GM19324 (cell line): ENCODE measurements around the gene ARHGAP22.

Source experiments
- ATAC-seq: cut with Tn5 transposase; IDR thresholded peaks from one replicate; pipeline ENCODE4 v1.9.1; 2021; ENCODE audit warnings: mild to moderate bottlenecking, moderate library complexity; ENCODE audit not compliant: unreplicated experiment, low FRiP score

ARHGAP22 gene

GRCh38 chr10:48589266-48589665 is 15.6 kb downstream of the ARHGAP22 start:
- ATAC-seq, result no peak

GRCh38 chr10:48587819-48588218 is 17.1 kb downstream of the ARHGAP22 start:
- ATAC-seq, result no peak

DNA sequence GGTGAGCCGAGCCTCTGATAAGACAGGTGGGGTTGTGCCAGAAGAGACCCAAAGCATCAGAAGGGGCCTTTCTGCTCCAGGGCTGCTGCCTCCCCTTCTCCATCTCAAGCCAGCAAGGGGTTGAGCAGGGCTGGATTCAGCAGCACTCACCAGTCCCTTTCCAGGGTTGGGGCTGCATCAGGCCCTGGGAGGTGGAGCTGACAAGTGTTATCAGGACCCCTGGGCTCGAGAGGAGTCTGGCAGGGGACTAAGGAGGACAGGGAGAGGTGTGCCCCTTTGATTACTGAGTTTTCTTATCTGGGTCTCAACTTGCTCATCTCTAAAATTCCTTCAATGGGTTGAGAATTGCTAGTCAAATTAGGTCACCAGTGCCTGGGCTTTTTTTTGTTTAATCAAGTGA is 17.8 kb downstream of the ARHGAP22 start:
- ATAC-seq, result no peak

DNA sequence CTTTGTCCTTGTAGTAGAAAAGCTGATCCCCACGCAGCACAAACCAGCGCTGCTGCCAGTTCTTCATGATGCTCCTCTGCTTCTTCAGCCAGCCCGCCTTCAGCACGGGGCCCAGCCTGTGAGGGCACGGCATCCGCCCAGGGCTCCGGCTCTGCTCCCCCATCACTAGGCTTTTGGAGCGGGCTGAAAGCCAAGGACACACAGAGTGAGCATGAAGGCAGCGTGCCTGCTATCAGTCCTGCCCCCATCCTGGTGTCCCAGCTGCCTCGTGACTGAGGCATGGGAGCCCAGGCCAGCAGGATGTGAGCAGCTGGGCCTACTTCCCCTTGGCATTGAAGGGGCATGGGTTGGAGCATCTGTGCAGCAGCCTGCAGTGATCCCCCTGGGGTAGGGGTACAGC is 21.9 kb downstream of the ARHGAP22 start:
- ATAC-seq, result no peak

DNA sequence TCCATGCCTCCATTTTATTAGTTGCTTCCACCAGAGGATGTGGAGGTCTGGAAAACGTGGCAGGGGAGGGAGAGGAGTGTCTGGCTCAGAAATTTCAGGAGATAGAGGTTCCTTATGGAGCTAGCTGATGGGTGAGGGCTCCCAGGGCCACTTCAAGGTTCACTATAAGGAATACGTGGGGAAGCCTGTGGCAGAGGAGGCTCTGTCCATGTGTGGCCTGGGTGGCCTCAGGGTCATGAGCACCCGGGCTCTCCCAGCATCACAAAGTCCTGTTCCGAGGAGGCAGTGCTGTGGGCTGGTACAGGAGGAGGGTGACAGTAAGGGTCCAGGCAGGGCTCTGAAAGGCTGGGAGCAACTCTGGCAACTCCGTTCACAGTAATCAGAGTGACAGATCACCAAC is 24.6 kb downstream of the ARHGAP22 start:
- ATAC-seq, result no peak

DNA sequence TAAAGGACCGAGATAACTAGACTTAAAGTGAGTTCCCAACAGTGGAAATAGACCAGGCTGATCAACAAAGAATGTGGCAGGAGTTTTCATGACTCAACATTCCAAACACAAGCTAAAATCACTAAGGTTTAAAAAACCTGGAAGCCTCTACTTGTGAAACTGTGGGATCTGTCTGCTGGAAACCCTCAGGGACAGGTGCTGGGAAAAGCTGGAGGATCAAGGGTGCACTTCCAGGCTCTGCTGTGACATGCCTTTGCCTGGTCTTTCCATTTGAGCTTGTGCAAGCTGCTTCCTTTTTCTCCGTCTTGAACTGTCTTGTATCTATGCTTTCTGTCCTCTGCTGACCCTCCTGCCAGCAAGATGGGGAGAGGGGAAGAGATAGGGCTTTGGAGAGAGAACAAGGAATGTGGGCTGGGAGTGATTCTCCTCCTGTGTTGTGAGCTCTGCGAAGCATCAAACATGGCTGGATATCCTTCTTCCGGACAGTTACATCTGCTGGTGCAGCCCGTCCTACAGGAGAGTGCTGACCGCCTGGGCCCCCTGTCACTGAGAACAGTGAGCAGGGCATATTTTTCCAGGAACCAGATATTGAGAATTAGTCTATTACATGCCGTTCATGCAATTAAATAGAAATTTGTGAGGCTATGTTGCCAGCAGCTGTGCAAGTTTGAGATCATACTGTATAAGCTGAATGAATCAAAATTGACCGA is 25.5 kb downstream of the ARHGAP22 start:
- no peak for ATAC-seq

GRCh38 chr10:48577158-48577557 is 27.7 kb downstream of the ARHGAP22 start:
- ATAC-seq, result no peak

DNA sequence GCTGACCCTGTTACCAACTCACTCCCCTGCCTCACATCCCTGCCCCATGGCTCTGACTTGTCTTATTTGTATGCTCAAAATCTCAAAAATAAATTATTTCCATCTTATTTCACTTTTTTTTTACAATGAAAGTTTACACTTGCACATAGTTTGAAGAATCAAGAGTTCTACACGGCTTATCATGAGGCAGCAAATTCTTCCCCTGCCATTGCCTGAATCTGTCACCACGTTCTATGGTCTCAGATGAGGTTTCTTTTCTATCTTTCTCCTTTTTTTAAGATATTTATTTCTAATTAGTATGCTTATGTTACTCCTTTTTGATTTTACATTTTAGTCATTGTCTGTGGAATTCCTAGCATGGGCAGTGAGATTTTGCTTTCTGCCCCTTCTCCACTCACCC is 28.4 kb downstream of the ARHGAP22 start:
- no peak for ATAC-seq

- ATAC-seq, result no peak
Observed at GRCh38 chr10:48575901-48576300, 29.0 kb downstream of the ARHGAP22 start.

DNA sequence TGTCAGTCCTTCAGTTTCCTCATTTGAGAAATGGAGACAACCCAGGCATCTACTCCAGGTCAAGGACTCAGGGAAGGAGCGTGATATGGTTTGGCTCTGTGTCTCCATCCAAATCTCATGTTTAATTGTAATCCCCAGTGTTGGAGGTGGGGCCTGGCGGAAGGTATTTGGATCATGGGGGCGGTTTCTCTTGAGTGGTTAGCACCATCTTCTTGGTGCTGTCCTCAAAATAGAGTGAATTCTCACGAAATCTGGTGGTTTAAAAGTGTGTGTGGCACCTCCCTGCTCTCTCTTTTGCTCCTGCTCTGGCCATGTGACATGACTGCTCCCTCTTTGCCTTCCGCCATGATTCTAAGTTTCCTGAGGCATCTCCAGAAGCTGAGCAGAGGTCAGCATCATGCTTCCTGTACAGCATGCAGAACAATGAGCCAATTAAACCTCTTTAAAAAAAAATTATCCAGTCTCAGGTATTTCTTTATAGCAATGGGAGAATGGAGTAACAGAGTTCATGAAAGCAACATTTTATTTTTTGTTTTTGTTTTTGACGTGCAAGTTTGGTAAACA is 30.0 kb downstream of the ARHGAP22 start:
- no peak for ATAC-seq

- no peak for ATAC-seq
Observed at GRCh38 chr10:48574322-48574796, 30.5 kb downstream of the ARHGAP22 start.

GRCh38 chr10:48573045-48573444 is 31.8 kb downstream of the ARHGAP22 start:
- ATAC-seq, result no peak

- ATAC-seq, result no peak
Observed at GRCh38 chr10:48572414-48572813, 32.5 kb downstream of the ARHGAP22 start.

DNA sequence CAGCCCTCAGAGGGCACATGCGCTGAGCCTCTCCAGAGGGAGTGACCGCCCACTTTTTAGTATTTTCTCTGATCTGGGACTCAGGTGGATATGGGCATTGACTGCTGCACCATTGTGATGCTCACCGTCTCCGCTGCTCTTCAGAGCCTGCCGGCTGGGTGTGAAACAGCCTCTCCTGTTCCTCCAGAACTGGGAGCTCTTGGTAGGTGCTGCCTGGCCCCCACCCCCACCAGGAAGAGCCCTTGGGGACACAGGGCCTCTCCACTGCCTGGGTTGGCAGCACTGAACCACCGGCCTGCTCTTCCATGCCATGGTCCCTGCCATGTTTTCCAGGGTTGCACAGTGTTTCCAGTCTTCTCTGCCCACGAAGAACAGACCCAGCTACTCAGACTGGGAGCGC is 36.3 kb downstream of the ARHGAP22 start:
- no peak for ATAC-seq

GRCh38 chr10:48568131-48568530 is 36.7 kb downstream of the ARHGAP22 start:
- ATAC-seq, result no peak

- ATAC-seq, result no peak
Observed at GRCh38 chr10:48567346-48567745, 37.5 kb downstream of the ARHGAP22 start.

- ATAC-seq, result no peak
Observed at GRCh38 chr10:48564466-48565160, 40.3 kb downstream of the ARHGAP22 start.

DNA sequence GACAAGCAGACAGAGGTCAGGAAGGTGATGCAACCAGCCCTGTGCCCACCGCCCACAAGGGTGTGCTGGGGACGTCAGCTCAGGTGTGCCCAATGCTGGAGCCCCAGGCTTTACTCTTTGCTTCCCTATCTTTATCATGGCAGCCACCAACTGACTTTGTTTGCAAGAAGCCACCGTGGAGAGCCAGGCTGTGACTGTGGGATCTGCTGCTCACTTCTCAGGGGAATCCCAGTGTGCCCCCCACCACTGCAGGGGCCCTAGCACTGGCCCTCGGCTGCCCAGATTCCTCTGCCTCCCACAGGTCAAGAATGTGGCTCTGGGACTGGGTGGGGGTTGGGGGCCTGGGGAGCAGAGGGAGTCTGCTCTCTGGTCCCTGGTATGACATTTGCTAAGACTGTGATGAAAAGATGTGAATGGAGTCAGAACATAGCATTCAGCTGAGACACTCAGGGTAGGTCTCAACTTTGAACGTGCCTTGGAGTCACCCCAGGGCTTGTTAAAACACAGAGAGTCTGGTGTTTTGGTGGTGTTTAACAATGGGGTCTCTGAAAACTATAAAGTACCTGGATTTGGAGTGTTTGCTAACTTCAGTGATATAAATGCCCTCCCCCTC is 47.3 kb downstream of the ARHGAP22 start:
- no peak for ATAC-seq

GRCh38 chr10:48556713-48557112 is 48.2 kb downstream of the ARHGAP22 start:
- no peak for ATAC-seq

- ATAC-seq, result no peak
Observed at GRCh38 chr10:48556065-48556464, 48.8 kb downstream of the ARHGAP22 start.

DNA sequence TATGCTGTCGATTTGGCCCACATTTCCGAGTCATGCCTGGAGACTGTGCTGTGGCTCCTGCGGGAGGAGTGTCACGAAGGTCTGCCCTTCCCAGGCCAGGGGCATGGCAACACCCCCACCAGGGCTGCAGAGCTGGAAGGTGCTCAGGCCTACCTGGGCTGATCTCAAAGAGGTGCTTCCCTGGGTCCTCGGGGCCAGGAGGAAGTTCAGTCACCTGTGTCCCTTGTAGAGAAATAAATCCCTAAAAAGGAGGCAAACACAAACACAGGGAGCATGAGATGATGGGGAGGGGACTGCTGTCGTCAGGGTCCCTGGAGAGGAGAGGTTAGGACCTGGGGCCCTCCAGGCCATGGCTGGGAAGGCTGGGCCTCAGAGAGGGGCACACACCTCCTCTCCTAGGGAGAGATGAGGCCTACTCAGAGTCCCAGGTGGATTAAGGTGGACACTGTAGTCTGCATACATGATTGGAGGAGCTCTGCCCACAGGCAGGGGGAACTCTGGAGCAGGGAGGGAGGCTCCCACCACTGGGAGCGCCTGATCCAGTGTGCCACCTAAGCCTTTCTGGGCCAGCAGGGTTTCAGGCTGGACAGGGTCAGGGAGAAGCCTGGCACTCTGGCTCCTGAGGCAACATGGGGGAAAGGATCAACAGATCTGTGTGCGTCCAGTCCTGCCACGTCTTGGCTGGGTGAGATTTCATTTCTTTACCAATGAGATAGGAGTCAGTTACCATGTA is 49.4 kb downstream of the ARHGAP22 start:
- ATAC-seq, result no peak
